Suprapubic skin (tissue), 4 donors: ENCODE measurements around the gene PNPLA1.

Experiments used
- EP300 ChIP-seq: sonication (generic); formaldehyde crosslinking; IDR thresholded peaks from one replicate; pipeline ENCODE4 v1.6.1; 2017; ENCODE audit warnings: antibody characterized with exemption
- POLR2A ChIP-seq, 2 donors: fragments of 450-650 bp; IDR thresholded peaks; one replicate each; pipeline ENCODE4 v1.6.1; 2017; ENCODE audit warnings: antibody characterized with exemption in 2 of 2, mild to moderate bottlenecking in 2 of 2, moderate library complexity in 2 of 2
- POLR2AphosphoS5 ChIP-seq, 3 donors: sonication (generic); formaldehyde crosslinking; IDR thresholded peaks; one replicate each; pipeline ENCODE4 v1.6.1; 2017; ENCODE audit warnings: antibody characterized with exemption in 3 of 3
- TF ChIP-seq, protein P1 (sequence below), 2 donors: fragments of 200-600 bp in 1 of 2; fragments of 450-650 bp in 1 of 2; sonication (generic) in 1 of 2; IDR thresholded peaks; one replicate each; pipeline ENCODE4 v1.5.1; 2016 to 2019; ENCODE audit warnings: antibody characterized with exemption in 2 of 2, mild to moderate bottlenecking in 1 of 2, moderate library complexity in 1 of 2

DNA sequence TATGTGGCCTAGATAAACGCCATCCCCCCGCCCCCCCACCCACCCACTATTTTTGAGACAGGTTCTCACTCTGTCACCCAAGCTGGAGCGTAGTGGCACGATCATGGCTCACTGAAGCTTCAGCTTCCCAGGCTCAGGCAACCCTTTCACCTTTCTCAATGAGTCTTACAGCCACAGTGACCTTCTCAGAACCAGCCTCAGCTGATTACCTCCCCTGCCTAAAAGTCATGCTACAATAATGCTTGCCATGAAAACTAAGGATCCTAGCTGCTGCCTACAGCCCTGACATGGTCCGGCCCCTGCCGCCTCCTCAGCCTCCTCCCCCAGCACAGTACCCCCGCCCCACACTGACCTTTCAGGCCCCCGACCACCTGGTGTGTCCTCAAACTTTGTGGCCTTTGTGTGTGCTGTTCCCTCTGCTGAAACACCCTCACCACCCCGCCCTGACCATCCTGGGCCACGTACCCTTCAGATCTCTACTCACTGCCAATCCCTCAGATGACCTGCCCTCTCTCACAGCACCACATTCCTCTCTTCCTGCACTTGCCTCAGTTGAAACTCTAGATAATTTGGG, 31.3 kb downstream of the PNPLA1 start:
- TF ChIP-seq, protein P1, sequence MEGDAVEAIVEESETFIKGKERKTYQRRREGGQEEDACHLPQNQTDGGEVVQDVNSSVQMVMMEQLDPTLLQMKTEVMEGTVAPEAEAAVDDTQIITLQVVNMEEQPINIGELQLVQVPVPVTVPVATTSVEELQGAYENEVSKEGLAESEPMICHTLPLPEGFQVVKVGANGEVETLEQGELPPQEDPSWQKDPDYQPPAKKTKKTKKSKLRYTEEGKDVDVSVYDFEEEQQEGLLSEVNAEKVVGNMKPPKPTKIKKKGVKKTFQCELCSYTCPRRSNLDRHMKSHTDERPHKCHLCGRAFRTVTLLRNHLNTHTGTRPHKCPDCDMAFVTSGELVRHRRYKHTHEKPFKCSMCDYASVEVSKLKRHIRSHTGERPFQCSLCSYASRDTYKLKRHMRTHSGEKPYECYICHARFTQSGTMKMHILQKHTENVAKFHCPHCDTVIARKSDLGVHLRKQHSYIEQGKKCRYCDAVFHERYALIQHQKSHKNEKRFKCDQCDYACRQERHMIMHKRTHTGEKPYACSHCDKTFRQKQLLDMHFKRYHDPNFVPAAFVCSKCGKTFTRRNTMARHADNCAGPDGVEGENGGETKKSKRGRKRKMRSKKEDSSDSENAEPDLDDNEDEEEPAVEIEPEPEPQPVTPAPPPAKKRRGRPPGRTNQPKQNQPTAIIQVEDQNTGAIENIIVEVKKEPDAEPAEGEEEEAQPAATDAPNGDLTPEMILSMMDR (IDR thresholded peaks at IDR 0.05) = no peak
- TF ChIP-seq EP300 = no peak
- no peak for TF ChIP-seq POLR2A (IDR thresholded peaks at IDR 0.05)
- TF ChIP-seq POLR2AphosphoS5 (IDR thresholded peaks at IDR 0.05) = no peak
